Activated naive CD4-positive, alpha-beta T cell treated with anti-CD3 and anti-CD28 coated beads, Interleukin-2, amount 50 U/mL, for 72 hours (primary cell): ENCODE results near the gene ZBTB38. TPM values are rescaled to one million over a fixed set of nuclear protein-coding genes. Genes with fewer than 3 reads are reported as not detected.

Experiments used
- ATAC-seq, 2 donors: fragments of 150-1000 bp; cut with Tn5 transposase; 2 replicates each; pipeline ENCODE4 v1.10.0; 2021; ENCODE audit warnings: mild to moderate bottlenecking in 2 of 2, moderate library complexity in 2 of 2
- DNase-seq, 2 donors: peaks; one replicate each; pipeline ENCODE4 v3.0.0; 2021 to 2022; ENCODE audit warnings: low spot score in 2 of 2
- H3K27ac Mint-ChIP-seq, 2 donors: one replicate each; pipeline ENCODE4 v1.8.0; 2022; ENCODE audit warnings: mild to moderate bottlenecking in 2 of 2, mixed read lengths in 2 of 2
- H3K36me3 Mint-ChIP-seq, 2 donors: one replicate each; pipeline ENCODE4 v1.8.0; 2022; ENCODE audit warnings: mixed read lengths in 2 of 2
- H3K9me3 Mint-ChIP-seq, 2 donors: one replicate each; pipeline ENCODE4 v1.8.0; 2022; ENCODE audit warnings: mixed read lengths in 2 of 2
- total RNA-seq, 2 donors: library from RNA; stranded (reverse); gene quantifications; one replicate each; pipeline ENCODE4 v1.2.3, GENCODE V29; 2022

The ZBTB38 gene
- total RNA-seq, 2 donors from 2014 or later, result 13.4 to 19.9 TPM

GRCh38 chr3:141403576-141403975 lies 35.3 kb downstream of the ZBTB38 start:
- DNase-seq (no peak), ATAC-seq (no peak)
- Mint-ChIP-seq H3K36me3 (peaks cover 10 to 20% of the 10 kb centered on the region in 2 donors), H3K9me3 (no peaks in the 10 kb centered on the region), H3K27ac (no peak overlapping the region)

- Mint-ChIP-seq H3K36me3 (peaks cover 10 to 20% of the 10 kb centered on the region in 2 donors), H3K9me3 (no peaks in the 10 kb centered on the region), H3K27ac (peak overlapping the region in 1 of 2 donors; percentile 61)
- DNase-seq (no peak), ATAC-seq (no peak)
These were observed 36.7 kb downstream of the ZBTB38 start for GRCh38 chr3:141405025-141405424.

- H3K27ac Mint-ChIP-seq, result peak overlapping the region in 1 of 2 donors; percentile 0
- no peaks in the 10 kb centered on the region for H3K9me3 Mint-ChIP-seq
- ATAC-seq (no peak), DNase-seq (no peak)
- peaks cover 10 to 20% of the 10 kb centered on the region in 2 donors for H3K36me3 Mint-ChIP-seq
These were observed 37.3 kb downstream of the ZBTB38 start for GRCh38 chr3:141405591-141405990.

DNA sequence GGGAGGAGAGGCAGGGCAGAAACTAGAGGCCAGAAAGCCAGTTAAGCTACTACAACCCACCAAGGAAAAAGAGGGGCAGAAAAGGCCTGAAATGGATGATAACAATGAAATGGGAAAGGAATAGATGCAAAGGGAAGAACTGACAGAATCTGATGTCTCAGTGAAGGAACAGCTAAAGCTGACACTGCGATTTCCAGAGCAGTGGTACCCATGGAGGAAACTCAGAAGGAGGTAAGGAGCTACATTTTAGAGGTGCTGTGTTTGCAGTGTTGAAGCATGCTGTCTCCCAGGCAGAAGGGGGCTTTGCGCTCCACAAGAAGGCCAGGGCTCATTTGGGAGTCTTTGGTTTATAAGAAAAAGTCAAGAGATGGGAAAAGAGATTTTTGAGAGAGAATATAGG lies 38.0 kb downstream of the ZBTB38 start:
- DNase-seq (no peak), ATAC-seq (no peak)
- Mint-ChIP-seq H3K36me3 (peaks cover 10 to 20% of the 10 kb centered on the region in 2 donors), H3K27ac (peak overlapping the region in 1 of 2 donors; percentile 0), H3K9me3 (no peaks in the 10 kb centered on the region)

GRCh38 chr3:141407047-141407446 lies 38.7 kb downstream of the ZBTB38 start:
- no peak for ATAC-seq

GRCh38 chr3:141407825-141408224 lies 39.5 kb downstream of the ZBTB38 start:
- ATAC-seq, result no peak
- H3K27ac Mint-ChIP-seq, result peak overlapping the region in 1 of 2 donors; percentile 95

More at GRCh38 chr3:141407047-141407446, 38.7 kb downstream of the ZBTB38 start:
- peaks cover 10 to 20% of the 10 kb centered on the region in 2 donors for H3K36me3 Mint-ChIP-seq
- no peaks in the 10 kb centered on the region for H3K9me3 Mint-ChIP-seq
- H3K27ac Mint-ChIP-seq, result no peak overlapping the region
- DNase-seq, result no peak

GRCh38 chr3:141408596-141408995 lies 40.3 kb downstream of the ZBTB38 start:
- no peak for DNase-seq
- Mint-ChIP-seq H3K9me3 (no peaks in the 10 kb centered on the region), H3K27ac (peak overlapping the region in 1 of 2 donors; percentile 95), H3K36me3 (peaks cover 14 to 20% of the 10 kb centered on the region in 2 donors)
- ATAC-seq, result no peak

More at GRCh38 chr3:141407825-141408224, 39.5 kb downstream of the ZBTB38 start:
- DNase-seq, result no peak
- H3K36me3 Mint-ChIP-seq, result peaks cover 10 to 20% of the 10 kb centered on the region in 2 donors
- no peaks in the 10 kb centered on the region for H3K9me3 Mint-ChIP-seq

DNA sequence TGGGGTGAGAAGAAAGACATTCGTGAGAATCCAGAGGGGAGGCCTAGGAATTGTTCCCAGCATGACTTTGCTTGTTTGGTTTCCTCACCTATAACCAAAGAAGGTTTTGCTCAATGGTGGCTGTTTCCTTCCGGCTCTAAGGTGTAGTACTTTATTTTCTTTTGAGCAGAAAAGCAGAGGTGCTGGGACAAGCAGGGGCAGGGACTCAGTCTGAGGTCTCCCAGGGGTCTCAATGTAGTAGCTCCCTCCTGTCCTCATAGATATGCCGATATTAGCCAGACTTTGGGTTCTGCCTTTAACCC lies 41.6 kb downstream of the ZBTB38 start:
- peaks cover 13 to 15% of the 10 kb centered on the region in 2 donors for H3K36me3 Mint-ChIP-seq
- peak overlapping the region; percentile 76 to 95 for H3K27ac Mint-ChIP-seq
- no peaks in the 10 kb centered on the region for H3K9me3 Mint-ChIP-seq
- ATAC-seq, result no peak
- no peak for DNase-seq

- H3K9me3 Mint-ChIP-seq, result no peaks in the 10 kb centered on the region
- peaks cover 10 to 15% of the 10 kb centered on the region in 2 donors for H3K36me3 Mint-ChIP-seq
- no peak for DNase-seq
- no peak for ATAC-seq
- H3K27ac Mint-ChIP-seq, result peak overlapping the region in 1 of 2 donors; percentile 95
These were observed 42.1 kb downstream of the ZBTB38 start for GRCh38 chr3:141410408-141410807.

- ATAC-seq (no peak), DNase-seq (no peak)
- H3K9me3 Mint-ChIP-seq, result no peaks in the 10 kb centered on the region
- peaks cover 6 to 12% of the 10 kb centered on the region in 2 donors for H3K36me3 Mint-ChIP-seq
- H3K27ac Mint-ChIP-seq, result peak overlapping the region; percentile 94 to 95
These were observed 42.5 kb downstream of the ZBTB38 start for GRCh38 chr3:141410846-141411245.

- DNase-seq (peak in 1 of 2 donors; percentile 34), ATAC-seq (peak; percentile 20 to 53)
- H3K27ac Mint-ChIP-seq, result peak overlapping the region; percentile 94 to 95
- peaks cover 2 to 8% of the 10 kb centered on the region in 2 donors for H3K36me3 Mint-ChIP-seq
- H3K9me3 Mint-ChIP-seq, result no peaks in the 10 kb centered on the region
These were observed 43.0 kb downstream of the ZBTB38 start for GRCh38 chr3:141411251-141411771.

- ATAC-seq, result no peak
- DNase-seq, result peak in 1 of 2 donors; percentile 52
- Mint-ChIP-seq H3K9me3 (no peaks in the 10 kb centered on the region), H3K36me3 (peaks cover 3 to 5% of the 10 kb centered on the region in 2 donors), H3K27ac (peak overlapping the region; percentile 94 to 95)
These were observed 44.0 kb downstream of the ZBTB38 start for GRCh38 chr3:141412087-141412935.

DNA sequence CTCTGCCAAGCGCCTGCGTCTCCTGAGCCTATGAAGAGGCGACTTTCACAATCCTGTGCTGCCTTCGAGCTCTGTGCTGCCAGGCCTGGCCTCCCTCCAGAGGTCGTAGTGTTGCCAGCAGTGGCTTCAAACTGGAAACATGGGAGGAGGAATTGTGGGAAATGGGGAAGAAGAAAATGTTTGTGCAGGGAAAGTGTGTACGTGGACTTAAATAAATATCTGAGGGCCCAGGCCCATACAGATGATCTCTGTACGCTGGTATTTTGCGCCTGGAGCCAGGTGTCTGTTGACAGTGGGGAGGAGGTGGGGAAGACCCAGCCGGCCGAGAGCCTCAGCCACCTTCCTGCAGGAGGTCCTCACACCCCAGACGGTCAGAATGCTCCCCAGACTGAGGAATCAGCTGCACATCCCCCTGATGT lies 44.6 kb downstream of the ZBTB38 start:
- Mint-ChIP-seq H3K36me3 (peaks cover 5 to 7% of the 10 kb centered on the region in 2 donors), H3K27ac (peak overlapping the region; percentile 94 to 95), H3K9me3 (no peaks in the 10 kb centered on the region)
- DNase-seq, result no peak
- no peak for ATAC-seq

GRCh38 chr3:141413391-141413790 lies 45.1 kb downstream of the ZBTB38 start:
- DNase-seq (no peak), ATAC-seq (peak; percentile 54 to 62)
- peak overlapping the region; percentile 94 to 95 for H3K27ac Mint-ChIP-seq
- peaks cover 5 to 10% of the 10 kb centered on the region in 2 donors for H3K36me3 Mint-ChIP-seq
- no peaks in the 10 kb centered on the region for H3K9me3 Mint-ChIP-seq

GRCh38 chr3:141413801-141414689 lies 45.7 kb downstream of the ZBTB38 start:
- Mint-ChIP-seq H3K36me3 (peaks cover 5 to 17% of the 10 kb centered on the region in 2 donors), H3K27ac (peak overlapping the region; percentile 94 to 95), H3K9me3 (peaks cover 0 to 4% of the 10 kb centered on the region in 2 donors)
- ATAC-seq, result peak; percentile 70 to 85
- DNase-seq, result peak in 1 of 2 donors; percentile 35

- ATAC-seq (peak; percentile 24 to 31), DNase-seq (no peak)
- Mint-ChIP-seq H3K27ac (peak overlapping the region; percentile 93 to 95), H3K9me3 (peaks cover 0 to 8% of the 10 kb centered on the region in 2 donors), H3K36me3 (peaks cover 8 to 26% of the 10 kb centered on the region in 2 donors)
These were observed 46.6 kb downstream of the ZBTB38 start for GRCh38 chr3:141414800-141415462.
